Keratinocyte (primary cell): ENCODE data around the gene TNS2.

ENCODE experiments used
- EZH2 ChIP-seq: IDR thresholded peaks from one replicate; pipeline ENCODE4 v1.6.1; 2012; ENCODE audit warnings: inconsistent platforms, mild to moderate bottlenecking, low read length, moderate library complexity
- TF ChIP-seq, protein P1 (sequence below), 3 experiments: IDR thresholded peaks in 1 of 3; conservative IDR thresholded peaks in 1 of 3; optimal IDR thresholded peaks in 1 of 3; 2 replicates in 2 of 3; 3 replicates in 1 of 3; pipeline versions ENCODE3 to v1.5.1; 2011; ENCODE audit warnings: low read length in 3 of 3, mild to moderate bottlenecking in 3 of 3, moderate library complexity in 2 of 3, control low read depth in 1 of 3, inconsistent platforms in 1 of 3; ENCODE audit not compliant: insufficient read depth in 2 of 3; ENCODE audit errors: extremely low read depth in 1 of 3

DNA sequence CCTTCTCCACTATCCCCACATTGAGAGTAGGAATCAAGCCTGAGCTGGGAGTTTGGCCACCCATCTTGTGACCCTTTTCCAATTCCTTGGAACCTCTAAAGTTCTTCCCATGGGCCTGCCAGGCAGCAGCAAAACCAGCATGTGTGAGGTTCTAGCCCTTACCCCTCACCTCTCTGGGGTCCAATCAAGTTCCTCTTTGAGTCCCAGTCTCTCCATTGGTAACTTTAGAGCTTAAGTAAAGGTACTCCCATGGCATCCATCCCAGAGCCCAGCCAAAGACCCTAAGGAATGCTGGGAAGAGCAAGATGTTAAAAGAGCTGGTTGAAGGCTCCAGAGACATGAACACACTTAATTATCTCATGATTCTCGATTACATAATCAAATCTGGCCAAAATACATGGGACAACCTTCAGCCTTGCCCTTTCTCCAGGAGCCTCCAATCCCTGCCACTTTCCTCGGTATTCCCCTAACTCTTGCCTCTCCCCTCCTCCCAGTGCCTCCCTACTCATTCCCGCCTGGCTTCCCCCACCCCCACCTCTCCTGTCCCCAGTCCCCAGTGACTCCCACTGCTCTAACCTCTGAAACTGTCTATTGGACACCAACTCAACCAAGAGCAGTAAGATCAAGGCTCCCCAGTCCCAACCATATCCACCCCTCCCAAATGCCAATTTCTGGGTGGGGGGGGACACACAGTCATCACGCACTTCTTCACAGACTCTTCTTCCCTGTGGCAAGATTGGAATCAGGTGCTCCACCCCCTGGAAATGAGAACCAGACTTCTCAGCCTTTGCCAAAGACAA, 4.8 kb upstream of the TNS2 start:
- TF ChIP-seq, protein P1, sequence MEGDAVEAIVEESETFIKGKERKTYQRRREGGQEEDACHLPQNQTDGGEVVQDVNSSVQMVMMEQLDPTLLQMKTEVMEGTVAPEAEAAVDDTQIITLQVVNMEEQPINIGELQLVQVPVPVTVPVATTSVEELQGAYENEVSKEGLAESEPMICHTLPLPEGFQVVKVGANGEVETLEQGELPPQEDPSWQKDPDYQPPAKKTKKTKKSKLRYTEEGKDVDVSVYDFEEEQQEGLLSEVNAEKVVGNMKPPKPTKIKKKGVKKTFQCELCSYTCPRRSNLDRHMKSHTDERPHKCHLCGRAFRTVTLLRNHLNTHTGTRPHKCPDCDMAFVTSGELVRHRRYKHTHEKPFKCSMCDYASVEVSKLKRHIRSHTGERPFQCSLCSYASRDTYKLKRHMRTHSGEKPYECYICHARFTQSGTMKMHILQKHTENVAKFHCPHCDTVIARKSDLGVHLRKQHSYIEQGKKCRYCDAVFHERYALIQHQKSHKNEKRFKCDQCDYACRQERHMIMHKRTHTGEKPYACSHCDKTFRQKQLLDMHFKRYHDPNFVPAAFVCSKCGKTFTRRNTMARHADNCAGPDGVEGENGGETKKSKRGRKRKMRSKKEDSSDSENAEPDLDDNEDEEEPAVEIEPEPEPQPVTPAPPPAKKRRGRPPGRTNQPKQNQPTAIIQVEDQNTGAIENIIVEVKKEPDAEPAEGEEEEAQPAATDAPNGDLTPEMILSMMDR (optimal IDR thresholded peaks at IDR 0.05 in 1 of 3, IDR thresholded peaks at IDR 0.05 in 1 of 3, conservative IDR thresholded peaks at IDR 0.05 in 1 of 3; ENCODE audit: extremely low read depth in 1 of 3, insufficient read depth in 2 of 3, low read length in 3 of 3), result no peak
- TF ChIP-seq EZH2, result no peak
